C4-2B (cell line): ENCODE results near the gene APPL2.

Source experiments
- H3K27ac ChIP-seq: fragments of 450-650 bp; 2 replicates; pipeline ENCODE4 v1.5.1; 2017
- ZFX ChIP-seq: fragments of 450-650 bp; IDR thresholded peaks from 2 replicates; pipeline ENCODE4 v1.6.1; 2017
- TF ChIP-seq, protein P1 (sequence below): fragments of 450-650 bp; conservative IDR thresholded peaks from 2 replicates; pipeline ENCODE4 v1.5.1; 2017; ENCODE audit warnings: mild to moderate bottlenecking

Gene APPL2

DNA sequence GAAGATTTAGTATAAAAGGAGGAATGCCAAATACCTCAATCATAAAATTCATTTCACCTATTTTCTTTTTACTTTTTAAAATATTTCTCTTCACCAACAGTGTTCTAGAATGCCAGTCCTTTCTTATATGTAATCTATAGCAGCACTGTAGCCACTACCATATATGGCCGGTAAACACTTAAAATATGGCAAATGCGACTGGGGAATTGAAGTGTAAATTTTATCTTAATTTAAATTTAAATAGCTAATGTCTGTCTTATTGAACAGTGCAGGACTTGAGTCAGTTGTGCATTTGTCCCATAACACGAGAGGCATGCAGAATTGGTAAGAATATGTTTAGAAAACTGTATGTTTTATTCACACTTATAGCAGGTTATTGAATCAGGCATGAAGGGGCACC, 78.4 kb downstream of the APPL2 start:
- no peak overlapping the region for H3K27ac ChIP-seq
- TF ChIP-seq ZFX = no peak
- TF ChIP-seq, protein P1, sequence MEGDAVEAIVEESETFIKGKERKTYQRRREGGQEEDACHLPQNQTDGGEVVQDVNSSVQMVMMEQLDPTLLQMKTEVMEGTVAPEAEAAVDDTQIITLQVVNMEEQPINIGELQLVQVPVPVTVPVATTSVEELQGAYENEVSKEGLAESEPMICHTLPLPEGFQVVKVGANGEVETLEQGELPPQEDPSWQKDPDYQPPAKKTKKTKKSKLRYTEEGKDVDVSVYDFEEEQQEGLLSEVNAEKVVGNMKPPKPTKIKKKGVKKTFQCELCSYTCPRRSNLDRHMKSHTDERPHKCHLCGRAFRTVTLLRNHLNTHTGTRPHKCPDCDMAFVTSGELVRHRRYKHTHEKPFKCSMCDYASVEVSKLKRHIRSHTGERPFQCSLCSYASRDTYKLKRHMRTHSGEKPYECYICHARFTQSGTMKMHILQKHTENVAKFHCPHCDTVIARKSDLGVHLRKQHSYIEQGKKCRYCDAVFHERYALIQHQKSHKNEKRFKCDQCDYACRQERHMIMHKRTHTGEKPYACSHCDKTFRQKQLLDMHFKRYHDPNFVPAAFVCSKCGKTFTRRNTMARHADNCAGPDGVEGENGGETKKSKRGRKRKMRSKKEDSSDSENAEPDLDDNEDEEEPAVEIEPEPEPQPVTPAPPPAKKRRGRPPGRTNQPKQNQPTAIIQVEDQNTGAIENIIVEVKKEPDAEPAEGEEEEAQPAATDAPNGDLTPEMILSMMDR = no peak

DNA sequence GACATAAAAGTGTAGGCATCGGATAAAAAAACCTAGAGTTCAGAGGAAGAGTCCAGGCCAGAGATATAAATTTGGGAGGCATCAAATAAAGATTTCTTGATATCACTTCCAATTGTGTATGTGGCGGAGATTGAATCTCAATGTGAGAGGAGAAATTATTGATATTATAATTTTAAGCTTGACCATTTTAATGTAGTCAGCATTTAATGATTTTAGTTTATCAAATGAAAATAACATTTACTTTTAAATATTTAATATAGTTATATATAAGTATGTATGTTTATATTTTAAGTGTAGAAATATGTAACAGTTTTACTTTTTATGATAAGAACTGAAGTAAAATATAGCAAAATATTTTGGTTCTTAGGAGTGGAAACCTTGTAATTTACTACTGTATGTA, 79.7 kb downstream of the APPL2 start:
- TF ChIP-seq, protein P1 = no peak
- TF ChIP-seq ZFX = no peak
- H3K27ac ChIP-seq = no peak overlapping the region

DNA sequence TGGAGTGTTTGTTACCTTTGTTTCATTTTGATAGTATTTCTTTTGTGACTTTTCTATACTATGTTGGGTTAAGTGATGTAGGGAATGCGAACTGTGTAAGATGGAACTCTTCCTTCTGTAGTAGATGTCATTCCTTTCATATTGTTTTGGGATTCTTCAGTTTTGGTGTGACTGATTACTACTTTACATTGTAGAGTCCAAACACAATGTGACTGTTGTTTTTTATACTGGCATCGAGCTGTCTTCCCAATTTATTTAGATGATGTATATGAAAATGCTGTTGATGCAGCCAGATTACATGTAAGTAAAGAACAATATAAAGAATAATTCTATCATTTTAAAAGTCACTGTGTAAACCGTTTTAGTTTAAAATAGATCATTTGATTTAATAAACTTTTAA, 93.7 kb downstream of the APPL2 start:
- no peak for TF ChIP-seq ZFX
- TF ChIP-seq, protein P1 = no peak
- H3K27ac ChIP-seq = no peak overlapping the region

- no peak overlapping the region for H3K27ac ChIP-seq
- TF ChIP-seq ZFX = no peak
- TF ChIP-seq, protein P1 = no peak
Measured at GRCh38 chr12:105141320-105141922, 94.6 kb downstream of the APPL2 start.

DNA sequence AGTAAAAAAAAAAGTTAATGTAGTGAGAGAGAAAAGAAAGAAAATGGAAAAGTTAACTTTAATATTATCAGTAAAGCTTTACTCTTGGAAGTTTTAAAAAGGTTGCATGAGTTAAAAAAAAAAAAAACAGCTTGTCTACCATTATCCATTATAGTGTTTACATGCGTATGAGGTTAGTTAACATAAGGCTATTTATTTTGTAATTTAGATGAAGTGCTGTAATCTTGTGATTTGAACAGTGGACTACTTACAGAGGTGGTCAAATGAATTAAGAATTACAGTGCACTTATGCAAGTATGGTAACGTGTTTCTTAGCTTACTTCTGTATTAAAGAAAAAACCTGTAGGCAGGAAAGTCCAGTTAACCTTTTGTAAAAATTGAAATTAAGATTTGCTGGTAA, 97.7 kb downstream of the APPL2 start:
- no peak overlapping the region for H3K27ac ChIP-seq
- no peak for TF ChIP-seq ZFX
- TF ChIP-seq, protein P1 = no peak
